GM19240 (cell line): Measurements from ENCODE around the gene ADGRF1.
"Not testable (repeated sequence)": the region's sequence is repeated elsewhere in the genome, so short reads cannot be mapped to it uniquely, and the experiment has no call there.

Experiments
- DNase-seq: peaks from one replicate; pipeline ENCODE4 v3.0.0; 2011; ENCODE audit warnings: low spot score; ENCODE audit not compliant: insufficient read length

The ADGRF1 gene

DNA sequence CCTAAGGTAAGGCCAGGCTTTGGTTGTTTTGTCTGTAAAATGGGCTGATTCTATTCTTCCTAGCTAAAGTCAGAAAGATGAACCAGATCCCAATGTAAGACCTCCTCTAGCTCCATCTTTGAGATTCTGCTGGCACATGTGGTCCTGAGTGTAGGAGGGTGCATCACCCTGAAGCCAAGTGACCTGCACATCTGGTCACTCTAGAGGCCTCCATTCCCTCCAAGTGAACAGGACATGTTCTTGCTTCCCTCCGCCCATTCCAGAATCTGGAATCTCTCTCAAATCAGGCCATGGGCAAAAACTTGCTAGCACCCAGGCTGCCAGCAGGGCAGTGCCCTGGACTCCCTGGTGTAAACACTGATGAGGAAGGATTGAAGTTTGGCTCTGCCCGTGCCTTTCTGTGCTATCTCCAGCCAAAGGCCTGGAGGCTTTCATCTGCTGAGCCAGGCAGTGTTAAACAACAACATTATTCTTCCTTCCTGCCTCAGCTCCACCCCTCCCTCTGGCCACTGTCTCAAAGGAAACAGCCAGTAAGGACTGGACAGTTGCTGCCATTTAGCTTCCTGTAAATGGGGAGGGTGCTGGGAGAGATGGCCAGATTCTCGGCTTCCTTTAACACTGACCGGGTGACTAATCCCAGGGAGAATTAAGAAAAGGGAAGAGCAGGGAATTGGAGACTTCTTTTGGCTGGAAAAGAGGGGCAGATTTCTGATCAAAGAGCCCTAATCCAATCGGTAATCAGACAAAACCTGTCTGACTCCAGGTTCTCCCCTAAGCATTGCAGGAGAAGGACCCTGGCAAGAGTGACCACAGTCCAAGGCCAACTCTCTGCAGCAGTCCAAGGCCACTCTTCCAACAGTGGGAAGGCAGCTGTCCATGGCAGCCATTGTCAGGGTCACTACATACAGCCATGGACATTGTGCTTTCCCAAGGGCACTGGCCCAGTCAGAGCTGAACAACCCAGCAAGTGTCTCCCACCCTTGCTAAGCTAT, 19.5 kb upstream of the ADGRF1 start:
- no peak for DNase-seq

- no peak for DNase-seq
Observed at GRCh38 chr6:47059216-47059885, 17.2 kb upstream of the ADGRF1 start.

- no peak for DNase-seq
Observed at GRCh38 chr6:47057830-47058540, 15.9 kb upstream of the ADGRF1 start.

DNA sequence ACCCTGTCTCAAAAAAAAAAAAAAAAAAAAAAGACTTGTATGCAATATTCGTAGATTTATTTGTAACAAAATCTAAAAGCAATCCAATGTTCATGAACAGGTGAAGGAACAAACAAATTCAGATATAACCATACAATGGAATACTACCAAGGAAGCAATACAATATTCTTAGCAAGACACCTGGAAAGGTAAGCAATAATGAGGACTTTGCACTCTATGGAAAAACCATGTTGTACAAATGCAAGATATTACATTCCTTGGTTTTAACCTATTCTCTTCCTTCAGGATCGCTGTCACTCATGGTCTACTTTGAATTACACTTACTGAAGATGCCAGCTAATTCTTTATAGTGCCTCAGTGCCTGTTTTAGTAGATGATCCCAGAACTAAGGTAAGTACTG, 14.7 kb upstream of the ADGRF1 start:
- no peak for DNase-seq

GRCh38 chr6:47054302-47054701, 12.2 kb upstream of the ADGRF1 start:
- DNase-seq, result not testable (repeated sequence)

- DNase-seq, result no peak
Observed at GRCh38 chr6:47048638-47049037, 6.5 kb upstream of the ADGRF1 start.

- DNase-seq, result no peak
Observed at GRCh38 chr6:47047479-47048407, 5.6 kb upstream of the ADGRF1 start.

DNA sequence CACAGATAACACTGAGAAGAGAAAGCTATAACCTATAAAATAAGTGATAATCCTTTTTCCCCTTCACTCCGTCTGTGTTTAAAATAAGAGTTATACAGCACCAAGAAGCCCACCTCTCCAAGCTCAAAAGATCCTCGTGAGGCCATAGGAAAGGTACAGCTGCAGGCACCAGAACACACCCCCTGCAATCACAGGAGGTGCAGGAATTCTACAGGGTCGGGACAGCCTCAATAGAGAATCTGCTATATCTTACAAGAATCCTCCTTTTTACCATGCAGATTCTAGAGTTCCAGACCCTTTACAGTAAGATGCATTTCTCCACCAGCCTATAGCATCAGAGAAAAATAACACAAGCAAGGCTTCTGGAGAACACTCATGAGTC, 5.0 kb upstream of the ADGRF1 start:
- no peak for DNase-seq

GRCh38 chr6:47044397-47044796, 2.3 kb upstream of the ADGRF1 start:
- no peak for DNase-seq

- DNase-seq, result no peak
Observed at GRCh38 chr6:47043286-47043685, 1.2 kb upstream of the ADGRF1 start.

GRCh38 chr6:47041741-47042140, 391 bp downstream of the ADGRF1 start:
- no peak for DNase-seq

DNA sequence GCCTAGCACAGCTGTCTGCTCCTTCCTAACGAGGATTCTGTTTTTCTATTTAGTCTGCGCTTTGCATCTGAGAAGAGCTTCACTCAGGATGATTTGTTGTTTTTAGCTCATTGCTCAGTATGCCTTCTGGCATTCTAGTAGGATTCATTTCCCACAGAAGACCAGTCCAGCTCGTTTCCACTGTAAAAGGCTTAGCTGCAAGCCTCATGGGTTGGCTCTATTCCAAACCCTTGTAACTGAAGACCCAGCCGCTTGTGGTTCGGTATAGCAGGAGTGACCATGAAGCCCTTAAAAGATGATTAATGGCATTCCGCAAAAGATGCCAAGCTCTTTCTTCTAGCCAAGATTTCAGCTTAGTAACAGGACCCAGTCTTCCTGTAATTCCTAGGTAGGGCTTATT, 7.2 kb downstream of the ADGRF1 start:
- no peak for DNase-seq

DNA sequence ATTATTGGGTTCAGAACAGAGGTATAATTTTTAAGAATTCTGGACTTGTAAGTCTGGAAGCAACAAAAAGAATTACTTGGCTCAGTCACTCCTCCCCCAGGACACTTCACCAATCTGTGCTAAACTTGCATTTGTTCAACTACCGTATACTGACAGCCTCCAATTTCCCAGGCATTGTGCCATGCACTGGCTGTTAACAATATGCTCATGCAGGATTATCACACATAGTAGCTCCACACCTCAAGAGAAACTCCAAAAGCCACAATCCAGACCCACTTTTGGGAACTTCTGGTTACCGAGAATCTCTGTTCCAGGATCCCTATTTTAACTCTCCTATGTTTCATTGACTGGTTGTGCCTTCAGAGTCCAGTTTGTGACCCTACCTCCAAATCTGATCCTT, 7.7 kb downstream of the ADGRF1 start:
- DNase-seq, result no peak

GRCh38 chr6:47032974-47033765, 9.0 kb downstream of the ADGRF1 start:
- no peak for DNase-seq

DNA sequence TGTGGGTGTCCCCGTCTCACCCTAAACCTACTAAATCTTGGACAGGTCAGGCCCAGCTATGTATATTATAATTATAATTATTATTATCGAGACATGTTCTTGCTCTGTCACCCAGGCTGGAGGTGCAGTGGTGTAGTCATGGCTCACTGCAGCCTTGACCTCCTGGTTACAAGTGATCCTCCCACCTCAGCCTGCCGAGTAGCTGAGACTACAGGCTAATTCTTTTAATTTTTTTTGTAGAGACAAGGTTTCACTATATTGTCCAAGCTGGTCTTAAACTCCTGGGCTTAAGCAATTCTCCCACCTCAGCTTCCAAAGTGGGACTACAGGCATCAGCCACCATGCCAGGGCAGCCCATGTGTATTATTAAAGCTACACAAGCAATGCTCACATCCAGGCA, 10.5 kb downstream of the ADGRF1 start:
- no peak for DNase-seq

- no peak for DNase-seq
Observed at GRCh38 chr6:47029865-47030561, 12.1 kb downstream of the ADGRF1 start.

GRCh38 chr6:47028835-47029360, 13.2 kb downstream of the ADGRF1 start:
- no peak for DNase-seq

GRCh38 chr6:47027315-47027714, 14.8 kb downstream of the ADGRF1 start:
- no peak for DNase-seq

DNA sequence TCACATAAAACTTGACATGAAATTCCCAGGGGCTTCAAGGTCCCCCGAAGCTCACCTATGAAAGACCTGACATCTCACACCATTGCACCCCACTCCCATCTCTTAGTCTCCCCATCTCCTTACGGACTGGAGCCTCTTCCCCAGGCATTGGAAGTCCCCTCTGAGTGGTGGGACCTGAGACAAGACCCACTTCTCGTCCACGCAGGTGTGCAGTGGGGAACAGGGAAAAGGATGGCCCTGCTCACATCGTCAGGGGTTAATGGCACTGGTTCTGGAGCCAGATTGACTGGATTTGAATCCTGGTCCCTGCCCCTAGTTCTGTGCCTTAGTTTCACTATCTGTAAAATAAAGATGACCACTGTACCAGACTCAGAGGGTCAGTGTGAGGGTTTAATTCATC, 15.5 kb downstream of the ADGRF1 start:
- no peak for DNase-seq
